ENCODE results near the gene DCLK1. TPM values are rescaled to one million over a fixed set of nuclear protein-coding genes. Genes with fewer than 3 reads are reported as not detected.
A peak's percentile ranks its signal among the peaks of the same experiment; 100 is the strongest.

Gene DCLK1
- total RNA-seq, 1 donor from 2014 or later, result 7.9 TPM

GRCh38 chr13:35889560-35889959, 241.6 kb downstream of the DCLK1 start:
- Mint-ChIP-seq H3K9me3 (ENCODE audit: low read depth) (no peaks in the 10 kb centered on the region), H3K4me1 (ENCODE audit: low read depth) (peaks cover 54% of the 10 kb centered on the region), H3K27ac (ENCODE audit: unreplicated experiment) (no peak overlapping the region), H3K36me3 (ENCODE audit: low read depth) (no peaks in the 10 kb centered on the region), H3K27me3 (ENCODE audit: low read depth) (no peaks in the 10 kb centered on the region), H3K4me3 (ENCODE audit: unreplicated experiment) (no peak overlapping the region)
- no peak for TF ChIP-seq CTCF (IDR thresholded peaks at IDR 0.05)
- no peak for DNase-seq (ENCODE audit: low spot score)

- no peak for DNase-seq (ENCODE audit: low spot score)
- Mint-ChIP-seq H3K4me3 (ENCODE audit: unreplicated experiment) (no peak overlapping the region), H3K27ac (ENCODE audit: unreplicated experiment) (no peak overlapping the region), H3K4me1 (ENCODE audit: low read depth) (peaks cover 54% of the 10 kb centered on the region), H3K9me3 (ENCODE audit: low read depth) (no peaks in the 10 kb centered on the region), H3K36me3 (ENCODE audit: low read depth) (no peaks in the 10 kb centered on the region), H3K27me3 (ENCODE audit: low read depth) (no peaks in the 10 kb centered on the region)
- TF ChIP-seq CTCF (IDR thresholded peaks at IDR 0.05), result no peak
Observed at GRCh38 chr13:35888981-35889380, 242.2 kb downstream of the DCLK1 start.

- Mint-ChIP-seq H3K9me3 (ENCODE audit: low read depth) (no peaks in the 10 kb centered on the region), H3K27ac (ENCODE audit: unreplicated experiment) (no peak overlapping the region), H3K27me3 (ENCODE audit: low read depth) (no peaks in the 10 kb centered on the region), H3K4me1 (ENCODE audit: low read depth) (peaks cover 54% of the 10 kb centered on the region), H3K4me3 (ENCODE audit: unreplicated experiment) (no peak overlapping the region), H3K36me3 (ENCODE audit: low read depth) (no peaks in the 10 kb centered on the region)
- TF ChIP-seq CTCF (IDR thresholded peaks at IDR 0.05), result no peak
- no peak for DNase-seq (ENCODE audit: low spot score)
Observed at GRCh38 chr13:35888457-35888883, 242.7 kb downstream of the DCLK1 start.

- peak overlapping the region; percentile 14 for H3K27ac Mint-ChIP-seq (ENCODE audit: unreplicated experiment)
- H3K27me3 Mint-ChIP-seq (ENCODE audit: low read depth), result no peaks in the 10 kb centered on the region
- H3K4me1 Mint-ChIP-seq (ENCODE audit: low read depth), result peaks cover 53% of the 10 kb centered on the region
- TF ChIP-seq CTCF (IDR thresholded peaks at IDR 0.05), result no peak
- H3K4me3 Mint-ChIP-seq (ENCODE audit: unreplicated experiment), result no peak overlapping the region
- no peaks in the 10 kb centered on the region for H3K9me3 Mint-ChIP-seq (ENCODE audit: low read depth)
- DNase-seq (ENCODE audit: low spot score), result no peak
- no peaks in the 10 kb centered on the region for H3K36me3 Mint-ChIP-seq (ENCODE audit: low read depth)
Observed at GRCh38 chr13:35887115-35887666, 244.0 kb downstream of the DCLK1 start.

GRCh38 chr13:35886332-35887114, 244.7 kb downstream of the DCLK1 start:
- no peak for TF ChIP-seq CTCF (IDR thresholded peaks at IDR 0.05)
- Mint-ChIP-seq H3K4me1 (ENCODE audit: low read depth) (peaks cover 48% of the 10 kb centered on the region), H3K4me3 (ENCODE audit: unreplicated experiment) (no peak overlapping the region), H3K9me3 (ENCODE audit: low read depth) (no peaks in the 10 kb centered on the region), H3K27me3 (ENCODE audit: low read depth) (no peaks in the 10 kb centered on the region), H3K36me3 (ENCODE audit: low read depth) (no peaks in the 10 kb centered on the region), H3K27ac (ENCODE audit: unreplicated experiment) (no peak overlapping the region)
- DNase-seq (ENCODE audit: low spot score), result no peak
